COR-L47 (cell line): ENCODE data around the gene S100A11.
"Not testable (repeated sequence)": the region's sequence is repeated elsewhere in the genome, so short reads cannot be mapped to it uniquely, and the experiment has no call there.

Source experiments
- DNase-seq: peaks from one replicate; lab custom pipeline; 2025; lab: John Stamatoyannopoulos, UW

The S100A11 gene

GRCh38 chr1:152036267-152037216, at the start of gene S100A11:
S100A11 (minus strand) TSS chr1:152037004; CDS start chr1:152036915, 89 bp downstream.
- DNase-seq = no peak

DNA sequence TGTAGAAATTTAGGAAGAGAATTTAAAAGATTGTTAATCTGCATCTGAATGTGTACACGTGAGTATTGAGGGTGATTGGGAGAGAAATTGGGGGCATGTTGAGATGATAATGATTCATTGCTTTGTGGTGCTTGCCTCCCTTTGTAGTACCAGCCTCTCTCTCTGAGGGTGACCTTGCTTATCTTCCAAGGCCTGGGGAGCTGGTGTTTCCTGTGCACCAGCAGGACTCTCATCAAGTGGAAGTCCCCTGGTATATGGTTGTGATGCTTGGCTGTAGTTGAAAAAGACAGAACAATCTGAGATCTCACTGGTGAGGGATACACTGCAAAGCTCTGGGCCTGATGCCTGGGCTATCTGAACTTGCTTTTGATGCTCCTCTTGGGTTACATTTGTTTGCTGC, 48.0 kb upstream of the S100A11 start:
- no peak for DNase-seq

DNA sequence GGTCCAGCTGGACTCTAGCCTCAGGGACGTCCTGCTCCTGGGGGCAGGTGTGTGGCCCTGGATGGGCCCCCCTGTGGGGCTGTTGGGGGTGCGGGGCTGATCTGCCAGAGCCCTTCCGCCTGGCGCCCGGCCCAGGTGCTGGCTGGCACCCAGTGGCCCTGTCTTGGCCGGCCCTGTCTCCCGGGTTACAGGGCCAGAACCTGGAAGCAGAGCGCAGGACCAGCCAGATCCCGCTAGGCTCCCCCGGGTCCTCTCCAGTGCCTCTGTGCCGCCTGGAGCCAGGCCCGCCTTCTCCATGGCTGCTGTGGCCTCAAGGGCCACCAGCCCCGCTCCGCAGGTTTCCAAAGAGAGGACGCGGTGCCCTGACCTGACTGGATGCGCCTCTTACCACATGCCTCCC, 44.2 kb upstream of the S100A11 start:
- DNase-seq = not testable (repeated sequence)

DNA sequence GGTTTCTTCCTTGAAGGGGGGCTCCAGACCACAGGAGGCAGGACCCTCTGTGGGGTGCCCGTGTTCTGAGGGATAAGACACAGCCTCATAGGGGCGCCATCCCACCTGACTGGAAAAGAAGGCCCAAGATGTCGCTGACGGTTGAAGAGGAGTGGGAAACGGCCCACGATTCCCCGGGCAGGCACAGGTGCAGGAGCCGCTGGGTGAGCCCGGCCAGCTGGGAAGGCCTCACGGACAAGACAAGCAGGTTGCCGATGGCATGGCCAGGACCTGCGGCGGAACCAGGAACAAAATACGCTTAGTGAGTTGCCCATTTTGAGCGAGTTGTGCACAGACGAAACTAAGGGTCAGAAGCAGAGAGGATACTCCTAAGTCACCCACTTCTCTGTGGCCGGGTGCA, 43.7 kb upstream of the S100A11 start:
- DNase-seq = not testable (repeated sequence)

GRCh38 chr1:152078831-152079441, 42.1 kb upstream of the S100A11 start:
- DNase-seq = no peak

DNA sequence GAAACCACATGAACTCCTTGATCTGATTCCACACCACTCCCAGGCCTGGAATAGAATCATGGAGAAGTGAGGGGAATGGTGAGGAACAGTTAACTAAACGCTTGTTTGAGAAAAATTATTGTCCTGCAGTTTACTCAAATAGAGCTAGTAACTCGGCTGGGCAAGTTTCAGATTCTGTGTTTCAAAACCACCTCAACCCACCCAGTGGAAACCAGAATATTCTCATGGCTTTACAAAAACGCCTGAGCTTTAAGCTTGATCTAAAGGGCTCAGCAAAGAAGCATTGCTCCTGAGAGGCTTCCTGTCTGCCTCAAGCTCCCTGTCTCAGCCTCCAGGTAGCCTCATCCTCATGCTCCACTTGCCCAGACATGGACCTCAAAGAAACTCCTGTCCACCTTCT, 35.5 kb upstream of the S100A11 start:
- DNase-seq = no peak

GRCh38 chr1:152071123-152071522, 34.3 kb upstream of the S100A11 start:
- no peak for DNase-seq

GRCh38 chr1:152067929-152068328, 31.1 kb upstream of the S100A11 start:
- no peak for DNase-seq

GRCh38 chr1:152067150-152067549, 30.3 kb upstream of the S100A11 start:
- no peak for DNase-seq

- no peak for DNase-seq
Observed at GRCh38 chr1:152061952-152062351, 25.1 kb upstream of the S100A11 start.

DNA sequence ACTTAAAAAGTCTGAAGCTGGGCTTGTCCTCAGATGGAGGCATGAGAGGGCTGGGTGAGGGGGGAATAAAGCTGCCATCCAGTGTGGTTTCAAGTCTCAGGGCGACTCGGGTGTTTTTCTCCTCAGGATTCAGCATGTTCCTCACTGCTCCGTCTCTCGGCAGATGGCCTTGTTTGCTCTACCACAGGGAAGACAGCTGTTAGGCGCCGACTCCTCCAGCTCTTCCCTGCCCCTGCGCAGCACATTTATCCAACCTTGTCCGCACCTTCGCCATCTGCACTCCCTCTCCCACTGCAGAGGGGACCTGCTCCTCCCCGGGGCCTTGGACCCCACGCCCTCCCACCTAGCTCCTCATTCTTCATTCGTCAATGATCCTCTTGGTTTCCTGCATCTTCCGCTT, 16.6 kb upstream of the S100A11 start:
- DNase-seq = no peak

GRCh38 chr1:152052606-152053005, 15.8 kb upstream of the S100A11 start:
- peak; percentile 59 for DNase-seq

GRCh38 chr1:152050886-152051675, 14.3 kb upstream of the S100A11 start:
- DNase-seq = no peak

DNA sequence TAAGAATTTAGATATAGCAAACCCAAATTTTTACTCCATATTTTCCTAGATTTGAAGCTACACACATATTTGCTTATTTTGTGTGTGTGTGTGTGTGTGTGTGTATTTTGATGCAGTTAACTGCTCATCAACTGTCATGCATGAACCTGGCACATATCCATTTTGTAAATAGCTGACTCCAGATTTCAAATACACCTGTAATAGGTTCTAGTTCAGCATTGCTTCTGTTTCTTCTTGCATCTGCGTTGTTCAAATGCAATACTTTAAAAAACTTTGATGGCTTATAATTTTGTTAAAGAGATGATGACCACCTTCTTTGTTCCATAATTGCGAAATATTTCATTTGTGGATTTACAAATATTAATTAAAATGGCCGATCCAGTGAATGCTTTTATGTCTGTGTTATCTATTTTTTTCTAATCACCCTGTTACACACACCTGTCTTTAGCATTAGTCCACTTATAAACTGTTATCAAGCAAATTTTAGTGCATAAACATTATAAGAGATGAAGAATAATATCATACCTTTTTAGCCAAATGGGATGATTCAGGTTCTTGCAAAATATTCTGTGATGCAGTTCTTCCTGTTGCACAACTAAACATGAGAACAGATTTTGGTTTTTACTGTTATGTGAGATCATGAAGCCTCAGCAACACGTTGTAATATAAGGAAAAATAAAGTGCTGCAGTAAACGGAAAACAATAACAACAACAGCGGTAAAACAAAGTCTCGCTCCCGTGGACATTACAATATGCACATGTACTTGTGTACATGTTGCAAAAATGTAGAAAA, 12.7 kb upstream of the S100A11 start:
- DNase-seq = no peak

GRCh38 chr1:152048416-152049009, 11.7 kb upstream of the S100A11 start:
- no peak for DNase-seq

- peak; percentile 46 for DNase-seq
Observed at GRCh38 chr1:152047730-152048415, 11.1 kb upstream of the S100A11 start.

DNA sequence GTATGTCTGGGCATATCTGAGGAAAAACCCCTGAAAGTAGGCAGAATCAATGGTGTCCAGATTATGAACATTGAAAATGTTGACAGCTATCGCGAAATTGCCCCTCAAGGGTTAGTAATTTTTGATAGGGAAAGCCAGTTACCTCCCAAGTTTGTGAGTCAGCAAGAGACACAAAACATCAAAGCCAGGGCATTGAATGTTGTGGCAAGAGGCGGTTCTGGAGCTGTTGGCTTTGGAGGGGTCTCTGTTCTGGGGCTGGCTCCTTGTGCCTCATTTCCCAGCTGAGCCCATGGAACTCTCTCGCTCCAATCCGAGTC, 10.6 kb upstream of the S100A11 start:
- no peak for DNase-seq

DNA sequence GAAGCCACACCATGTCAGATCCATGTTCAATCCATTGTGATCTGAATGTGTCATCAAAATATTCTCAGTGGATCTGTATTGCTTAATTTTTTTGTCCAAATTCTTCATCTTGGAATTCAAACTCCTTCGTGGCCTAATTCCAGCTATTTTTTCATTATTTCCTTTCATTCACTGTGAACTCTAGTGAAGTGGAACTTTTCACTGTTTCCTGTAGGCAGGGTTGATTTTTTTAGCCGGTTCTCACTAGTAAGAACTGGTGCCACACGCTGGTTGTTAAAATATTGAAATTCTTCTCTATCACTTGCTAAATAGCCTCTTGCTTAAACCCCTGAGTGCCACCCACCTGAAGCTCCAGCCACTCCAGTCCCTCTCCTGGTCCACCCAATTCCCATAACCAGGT, 7.6 kb upstream of the S100A11 start:
- no peak for DNase-seq

GRCh38 chr1:152043870-152044269, 7.1 kb upstream of the S100A11 start:
- no peak for DNase-seq

DNA sequence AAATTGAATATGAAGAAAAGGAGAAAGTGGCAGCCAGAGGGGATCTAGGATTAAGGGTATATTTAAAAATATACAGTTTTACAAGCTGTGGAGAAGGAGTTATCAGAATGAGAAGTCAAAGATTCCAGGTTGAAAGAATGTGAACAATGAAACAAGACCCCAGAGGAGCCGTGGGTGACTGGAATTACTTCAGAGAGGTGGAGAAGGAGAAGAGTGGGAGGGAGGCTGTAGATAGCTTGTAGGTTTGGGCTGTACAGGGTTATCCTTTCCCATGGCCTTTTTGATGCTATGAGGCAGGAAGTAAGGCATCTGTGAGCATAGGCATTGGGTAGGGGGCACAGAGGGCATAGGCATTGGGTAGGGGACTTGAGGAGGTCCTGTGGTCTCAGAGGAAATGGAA, 5.2 kb upstream of the S100A11 start:
- no peak for DNase-seq

GRCh38 chr1:152039886-152040285, 3.1 kb upstream of the S100A11 start:
- DNase-seq = no peak
